Measurements from ENCODE around the gene YDJC. TPM values are rescaled to one million over a fixed set of nuclear protein-coding genes. Genes with fewer than 3 reads are reported as not detected.
"Not testable (repeated sequence)": the region's sequence is repeated elsewhere in the genome, so short reads cannot be mapped to it uniquely, and the experiment has no call there.

Gene YDJC
- polyA plus RNA-seq, 4 donors = 9.7 to 18.8 (median 12.6) TPM

DNA sequence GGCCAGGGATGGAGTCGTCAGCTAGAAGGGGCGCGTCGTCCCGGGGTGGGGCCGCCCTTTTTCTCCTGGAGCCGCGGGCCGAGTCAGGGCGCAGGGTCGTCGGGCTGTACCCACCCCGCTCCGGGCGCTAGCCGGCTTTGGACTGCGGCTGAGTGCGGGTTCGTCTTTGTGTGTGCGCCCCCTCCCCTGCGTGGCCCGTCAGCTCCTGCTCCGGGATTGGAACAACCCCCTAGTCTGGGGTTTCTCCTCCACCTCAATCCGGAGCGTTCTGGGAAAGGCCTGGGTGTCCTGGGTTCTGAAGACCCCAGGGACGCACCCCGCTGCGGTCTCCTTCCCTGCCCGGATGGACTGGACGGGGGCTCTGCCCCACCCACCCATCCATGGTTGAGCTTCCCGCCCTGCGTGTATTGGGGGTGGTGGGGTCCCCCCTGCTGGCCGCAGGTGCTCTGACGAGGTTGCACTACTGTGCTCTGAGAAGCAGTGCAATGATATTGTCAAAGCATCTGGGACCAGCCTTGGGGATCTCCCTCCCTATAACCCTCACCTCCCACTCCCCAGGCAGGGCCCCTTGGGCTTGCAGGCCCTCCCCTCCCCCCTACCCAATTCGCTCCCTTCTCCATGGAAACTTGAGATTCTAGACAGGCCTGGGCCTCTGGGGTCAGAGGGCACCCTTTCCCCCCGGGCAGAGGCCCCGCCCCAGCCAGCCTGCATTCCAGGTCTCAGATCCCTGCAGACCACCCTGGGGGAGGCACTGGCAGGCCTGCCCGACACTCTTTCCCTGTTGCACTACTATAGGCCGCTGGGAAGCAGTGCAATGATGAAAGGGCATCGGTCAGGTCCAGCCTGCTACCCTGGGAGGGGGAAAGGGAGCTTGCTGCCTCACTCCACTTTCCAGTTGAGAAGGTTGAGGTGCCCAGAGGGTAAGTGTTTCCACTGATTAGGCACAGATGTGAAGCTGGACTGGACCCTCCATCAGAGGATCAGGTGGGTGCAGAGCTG lies 23.0 kb upstream of the YDJC start:
- DNase-seq (ENCODE audit: low read depth in 4 of 4, low spot score in 3 of 4) = no peak

DNA sequence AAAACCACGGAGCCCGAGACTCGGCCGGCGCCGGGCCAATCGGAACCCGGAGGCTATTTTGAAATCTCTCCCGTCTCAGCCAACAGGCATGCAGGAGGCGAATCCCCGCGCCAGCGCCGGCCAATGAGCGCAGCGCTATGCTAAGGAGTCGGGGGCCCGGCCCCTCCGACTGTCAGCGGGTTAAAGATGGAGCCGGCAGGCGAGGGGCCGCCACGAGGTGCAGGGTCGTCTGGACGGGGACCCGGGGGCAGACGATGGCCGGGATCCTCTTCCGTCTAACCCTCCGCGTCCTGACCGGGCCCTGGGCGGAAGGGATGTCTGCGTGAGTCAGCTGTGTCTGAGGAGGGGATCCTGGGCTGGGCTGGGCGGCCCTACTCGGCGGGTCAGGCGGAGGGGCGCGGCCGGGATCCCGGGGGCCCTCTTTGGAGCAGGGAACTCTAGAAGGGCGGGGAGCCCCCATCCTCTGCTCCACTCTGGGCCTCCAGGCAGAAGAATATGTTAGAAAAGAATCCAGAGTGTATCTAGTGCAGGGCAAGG lies 22.3 kb upstream of the YDJC start:
- DNase-seq (ENCODE audit: low read depth in 4 of 4, low spot score in 3 of 4) = peak in 3 of 4 donors; percentile 74 to 83 (median 78)

DNA sequence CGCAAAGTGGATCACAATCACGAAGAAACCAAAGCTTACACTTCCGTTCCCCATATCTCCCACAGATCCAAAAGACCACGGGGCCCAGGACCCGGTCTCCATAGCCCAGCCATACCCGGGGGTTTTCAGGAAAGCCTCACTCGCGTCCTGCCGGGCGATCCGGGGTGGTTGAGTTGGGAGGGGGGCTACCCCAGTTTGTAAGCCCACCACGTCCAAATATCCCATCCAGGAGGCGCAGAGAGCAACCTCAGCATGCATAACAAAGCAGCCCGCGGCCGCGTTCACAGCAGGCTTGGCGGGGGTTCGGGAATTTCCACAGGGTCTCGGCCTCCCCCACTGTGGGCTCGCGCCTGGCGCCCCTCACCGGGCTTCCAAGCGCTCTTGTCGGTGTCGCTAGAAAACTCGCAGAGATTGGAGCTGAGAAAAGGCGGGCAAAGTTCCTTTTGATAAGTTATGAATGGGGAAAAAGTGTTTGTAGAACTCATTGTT lies 21.7 kb upstream of the YDJC start:
- no peak for DNase-seq (ENCODE audit: low read depth in 4 of 4, low spot score in 3 of 4)

DNA sequence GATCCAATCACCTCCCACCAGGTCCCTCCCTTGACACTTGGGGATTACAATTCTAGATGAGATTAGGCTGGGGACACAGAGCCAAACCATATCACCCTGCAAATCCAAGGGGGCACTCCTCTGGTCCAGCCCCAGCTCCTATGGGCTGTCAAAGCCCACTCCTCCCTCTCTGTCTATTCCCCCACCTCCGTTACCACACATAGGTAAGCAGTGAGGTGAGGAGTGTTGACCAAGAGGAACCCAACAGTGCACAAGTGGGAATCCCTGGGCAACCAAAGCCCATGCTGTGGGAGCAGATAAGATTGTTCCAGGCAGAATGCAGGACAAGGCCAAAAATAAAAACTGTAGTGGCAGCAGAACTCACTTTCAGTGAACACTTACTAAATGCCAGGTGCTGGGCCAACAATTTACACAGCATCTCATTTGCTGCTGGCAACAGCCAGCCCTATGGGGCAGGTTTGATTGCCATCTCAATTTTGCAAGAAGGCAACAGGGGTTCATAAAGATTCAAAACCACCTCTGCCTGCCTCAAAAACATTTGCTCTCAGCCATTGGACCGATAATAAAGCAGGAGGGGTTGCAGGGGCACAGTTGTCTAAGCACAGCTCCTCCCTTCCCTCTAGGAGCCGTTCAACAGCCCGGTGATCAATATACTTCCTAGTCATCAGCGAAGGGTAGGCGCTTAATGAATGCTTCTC lies 21.1 kb upstream of the YDJC start:
- DNase-seq (ENCODE audit: low read depth in 4 of 4, low spot score in 3 of 4) = no peak

DNA sequence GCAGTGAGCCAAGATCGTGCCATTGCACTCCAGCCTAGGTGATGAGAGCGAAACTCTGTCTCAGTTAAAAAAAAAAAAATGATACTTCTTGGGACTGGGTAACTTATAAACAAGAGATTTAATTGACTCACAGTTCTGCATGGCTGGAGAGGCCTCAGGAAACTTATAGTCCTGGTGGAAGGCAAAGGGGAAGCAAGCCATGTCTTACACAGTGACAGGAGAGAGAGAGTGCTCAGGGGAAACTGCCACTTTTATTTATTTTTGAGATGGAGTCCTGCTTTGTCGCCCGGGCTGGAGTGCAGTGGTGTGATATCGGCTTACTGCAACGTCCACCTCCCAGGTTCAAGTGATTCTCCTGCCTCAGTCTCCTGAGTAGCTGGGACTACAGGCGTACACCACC lies 20.5 kb upstream of the YDJC start:
- no peak for DNase-seq (ENCODE audit: low read depth in 4 of 4, low spot score in 3 of 4)

DNA sequence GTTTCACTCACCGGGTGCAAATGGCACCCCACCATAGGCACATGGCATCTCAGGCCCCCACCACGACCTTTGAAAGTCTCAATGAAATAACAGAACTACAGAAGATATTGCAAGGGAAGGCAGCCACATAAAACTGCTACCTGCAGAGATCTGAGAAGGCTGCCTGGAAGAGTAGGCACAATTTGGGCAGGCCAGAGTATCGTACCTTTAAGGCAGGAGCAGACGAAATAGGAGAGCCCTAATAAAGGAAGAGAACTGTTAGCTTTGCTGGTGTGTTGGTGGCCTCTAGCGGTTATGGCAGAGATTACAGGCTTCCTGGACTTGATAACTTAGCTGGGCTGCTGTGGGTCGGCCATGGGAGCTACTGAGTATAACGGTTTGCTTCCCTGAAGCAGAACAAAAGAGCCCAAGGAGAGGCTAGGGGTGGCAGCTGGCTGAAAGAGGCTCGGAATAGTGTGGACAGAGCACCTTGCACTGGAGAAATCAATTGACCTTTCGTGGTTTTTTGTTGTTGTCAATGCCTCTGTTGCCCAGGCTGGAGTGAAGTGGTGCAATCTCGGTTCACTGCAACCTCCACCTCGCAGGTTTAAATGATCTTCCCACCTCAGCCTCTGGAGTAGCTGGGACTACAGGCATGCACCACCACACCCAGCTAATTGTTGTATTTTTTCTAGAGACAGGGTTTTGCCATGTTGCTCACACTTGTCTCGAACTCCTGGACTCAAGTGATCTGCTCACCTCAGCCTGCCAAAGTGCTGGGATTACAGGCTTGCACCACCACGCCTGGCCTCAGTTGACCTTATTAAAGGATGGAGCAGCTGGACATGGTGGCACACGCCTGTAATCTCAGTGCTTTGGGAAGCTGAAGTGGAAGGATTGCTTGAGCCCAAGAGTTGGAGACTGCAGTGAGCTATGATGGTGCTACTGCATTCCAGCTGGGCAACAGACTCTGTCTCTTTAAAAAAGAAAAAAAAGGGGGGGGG lies 17.1 kb upstream of the YDJC start:
- no peak for DNase-seq (ENCODE audit: low read depth in 4 of 4, low spot score in 3 of 4)

DNA sequence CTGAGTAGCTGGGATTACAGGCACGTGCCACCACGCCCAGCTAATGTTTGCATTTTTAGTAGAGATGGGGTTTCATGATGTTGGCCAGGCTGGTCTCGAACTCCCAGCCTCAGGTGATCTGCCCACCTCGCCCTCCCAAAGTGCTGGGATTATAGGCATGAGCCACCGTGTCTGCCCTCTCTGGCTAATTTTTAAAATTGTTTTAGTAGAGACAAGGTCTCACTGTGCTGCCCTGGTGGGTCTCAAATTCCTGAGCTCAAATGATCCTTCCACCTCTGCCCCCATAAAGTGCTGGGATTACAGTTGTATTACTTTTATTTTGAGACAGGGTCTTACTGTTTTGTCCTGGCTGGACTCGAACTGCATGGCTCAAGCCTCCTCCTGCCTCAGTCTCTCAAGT lies 15.7 kb upstream of the YDJC start:
- DNase-seq (ENCODE audit: low read depth in 4 of 4, low spot score in 3 of 4) = not testable (repeated sequence)

DNA sequence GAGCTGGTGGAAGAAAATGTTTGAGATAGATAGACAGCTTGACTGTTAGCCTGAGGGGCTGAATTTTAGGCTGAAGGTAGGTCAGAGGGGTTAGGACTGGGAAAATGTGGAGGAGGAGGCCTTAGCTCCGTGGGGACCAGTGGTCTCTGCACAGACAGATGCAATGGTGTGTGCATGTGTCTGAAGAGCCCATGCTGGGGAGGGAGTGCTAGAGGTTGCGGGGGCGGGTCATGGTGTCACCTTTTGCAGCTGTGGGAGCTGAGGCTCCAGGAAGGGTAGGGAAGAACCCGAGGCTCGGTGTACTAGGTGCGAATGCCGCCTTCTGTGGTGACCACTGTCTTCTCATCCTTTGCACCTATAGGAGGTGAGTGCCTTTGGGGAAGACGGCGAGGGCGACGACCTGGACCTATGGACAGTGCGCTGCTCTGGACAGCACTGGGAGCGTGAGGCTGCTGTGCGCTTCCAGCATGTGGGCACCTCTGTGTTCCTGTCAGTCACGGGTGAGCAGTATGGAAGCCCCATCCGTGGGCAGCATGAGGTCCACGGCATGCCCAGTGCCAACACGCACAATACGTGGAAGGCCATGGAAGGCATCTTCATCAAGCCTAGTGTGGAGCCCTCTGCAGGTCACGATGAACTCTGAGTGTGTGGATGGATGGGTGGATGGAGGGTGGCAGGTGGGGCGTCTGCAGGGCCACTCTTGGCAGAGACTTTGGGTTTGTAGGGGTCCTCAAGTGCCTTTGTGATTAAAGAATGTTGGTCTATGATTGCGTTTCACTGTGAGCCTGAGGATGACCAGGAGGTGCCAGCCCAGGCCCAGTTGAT lies 13.9 kb upstream of the YDJC start:
- DNase-seq (ENCODE audit: low read depth in 4 of 4, low spot score in 3 of 4) = no peak

DNA sequence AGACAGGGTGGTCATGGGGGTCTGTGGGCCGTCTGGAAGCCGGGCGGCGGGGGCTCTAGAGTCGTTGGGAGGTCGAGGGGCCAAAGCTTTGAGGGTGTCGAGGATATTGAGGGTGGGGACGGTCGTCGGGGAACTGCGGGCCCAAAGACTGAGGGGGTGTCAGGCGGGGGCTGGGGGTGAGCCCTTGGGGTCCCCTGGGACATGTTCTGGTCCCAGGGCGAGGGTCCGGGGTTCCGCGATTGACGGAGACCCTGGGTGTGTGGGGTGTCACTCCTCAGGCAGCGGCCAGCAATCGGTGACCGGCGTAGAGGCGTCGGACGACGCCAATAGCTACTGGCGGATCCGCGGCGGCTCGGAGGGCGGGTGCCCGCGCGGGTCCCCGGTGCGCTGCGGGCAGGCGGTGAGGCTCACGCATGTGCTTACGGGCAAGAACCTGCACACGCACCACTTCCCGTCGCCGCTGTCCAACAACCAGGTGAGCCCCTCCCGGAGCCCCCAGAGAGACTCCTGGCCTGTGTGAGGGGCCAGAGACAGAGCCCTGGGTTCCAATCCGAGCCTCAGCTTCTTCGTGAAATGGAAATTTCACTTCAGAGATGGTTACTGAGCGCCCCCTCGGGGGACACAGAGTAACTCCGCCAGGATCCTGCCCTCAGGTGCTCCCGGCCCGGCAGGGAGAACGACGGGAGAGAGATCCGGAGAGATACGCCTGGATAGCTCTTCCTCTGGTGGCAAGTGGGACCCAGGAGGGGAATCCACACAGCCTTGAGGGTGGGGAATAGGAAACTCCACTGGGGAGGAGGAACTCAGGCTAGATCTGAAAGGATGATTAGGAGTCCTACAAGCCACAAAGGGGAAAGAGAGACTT lies 13.0 kb upstream of the YDJC start:
- peak in 1 of 4 donors; percentile 24 for DNase-seq (ENCODE audit: low read depth in 4 of 4, low spot score in 3 of 4)

DNA sequence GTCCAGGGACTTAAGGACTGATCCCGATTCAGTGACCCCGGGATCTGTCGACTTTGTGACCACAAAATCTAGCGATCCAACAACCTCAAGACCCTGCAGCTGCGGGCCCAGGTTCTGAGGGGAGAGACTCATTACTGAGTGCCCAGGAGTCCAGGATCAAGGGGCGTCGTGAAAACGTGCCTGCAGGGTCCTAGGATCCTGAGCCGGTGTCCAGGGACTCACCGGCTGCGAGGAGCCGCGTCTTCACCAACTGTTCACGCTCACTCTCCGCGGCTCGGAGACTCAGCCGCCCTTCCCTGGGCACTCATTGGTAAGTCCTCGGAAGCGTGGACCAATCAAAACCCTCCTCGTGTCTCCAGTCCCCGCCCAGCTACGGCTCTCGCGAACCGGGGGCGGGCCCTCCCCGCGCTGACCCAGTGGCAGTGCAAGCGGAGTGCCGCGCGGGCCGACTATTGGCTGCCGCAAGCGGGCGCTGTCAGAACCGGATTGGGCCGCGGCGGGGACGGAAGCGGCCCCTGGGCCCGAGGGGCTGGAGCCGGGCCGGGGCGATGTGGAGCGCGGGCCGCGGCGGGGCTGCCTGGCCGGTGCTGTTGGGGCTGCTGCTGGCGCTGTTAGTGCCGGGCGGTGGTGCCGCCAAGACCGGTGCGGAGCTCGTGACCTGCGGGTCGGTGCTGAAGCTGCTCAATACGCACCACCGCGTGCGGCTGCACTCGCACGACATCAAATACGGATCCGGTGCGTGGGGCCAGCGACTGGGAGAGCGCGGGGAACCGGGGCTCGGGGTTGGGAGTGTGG lies 12.2 kb upstream of the YDJC start, which contains the start of gene SDF2L1:
SDF2L1 (plus strand) TSS at position 514 of the 795 bp plus-strand sequence; CDS start at position 549, 35 bp downstream.
- peak; percentile 87 to 96 (median 95) for DNase-seq (ENCODE audit: low read depth in 4 of 4, low spot score in 3 of 4)

DNA sequence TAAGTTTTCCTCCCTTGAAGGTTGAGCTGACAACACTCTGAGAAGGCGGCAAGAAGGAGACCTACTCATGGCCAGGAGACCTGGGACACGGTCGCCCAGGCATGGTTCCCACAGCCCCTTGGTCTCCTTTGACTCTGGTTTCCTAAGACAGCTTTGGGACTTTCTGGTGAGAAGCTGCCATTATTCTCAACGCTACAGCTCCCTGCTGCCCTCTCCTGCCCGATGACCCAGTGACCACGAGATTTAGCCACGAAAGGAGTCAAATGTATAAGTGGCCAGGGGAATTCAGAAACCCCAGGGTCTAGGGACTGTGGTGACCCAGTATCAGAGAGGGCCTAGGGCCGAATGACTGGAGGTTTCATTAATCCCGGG lies 11.6 kb upstream of the YDJC start:
- DNase-seq (ENCODE audit: low read depth in 4 of 4, low spot score in 3 of 4) = no peak

DNA sequence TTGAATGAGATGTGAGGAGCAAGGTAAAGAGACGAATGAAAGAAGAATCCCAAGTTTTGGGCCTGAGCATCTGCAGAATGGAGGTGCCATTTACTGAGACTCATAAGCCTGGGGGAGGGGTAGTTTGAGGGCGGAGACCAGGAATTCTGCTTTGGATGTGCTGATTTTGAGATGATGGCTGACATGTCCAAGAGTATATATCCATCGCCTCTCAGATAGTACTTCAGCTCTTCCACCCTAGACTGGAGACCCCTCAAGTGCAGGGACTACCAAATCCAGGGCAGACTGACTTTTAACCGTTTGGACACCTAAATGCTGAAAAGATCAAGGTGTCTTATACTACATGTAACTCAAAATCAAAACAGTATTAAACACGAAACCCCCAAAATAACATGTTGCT lies 11.0 kb upstream of the YDJC start:
- DNase-seq (ENCODE audit: low read depth in 4 of 4, low spot score in 3 of 4) = no peak

DNA sequence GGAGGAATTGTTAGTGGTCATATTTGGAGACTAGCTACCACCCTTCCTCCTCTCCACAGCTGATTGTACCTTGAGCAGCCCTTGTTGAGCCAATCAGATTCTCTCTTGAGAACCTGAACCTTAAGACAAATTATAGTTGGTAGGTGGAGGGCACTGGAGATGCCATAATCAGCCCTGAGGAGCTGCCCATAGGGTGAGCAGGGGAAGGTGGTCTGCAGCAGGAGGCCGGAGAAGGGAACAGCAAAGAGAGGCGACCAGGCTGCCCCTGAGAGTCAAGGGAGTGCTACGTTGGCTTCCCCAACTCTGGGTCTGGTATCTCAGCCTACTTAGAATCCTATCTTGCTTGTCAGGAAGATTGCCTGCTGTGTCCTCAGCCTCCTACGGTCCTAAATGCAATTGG lies 9.5 kb upstream of the YDJC start:
- DNase-seq (ENCODE audit: low read depth in 4 of 4, low spot score in 3 of 4) = no peak

DNA sequence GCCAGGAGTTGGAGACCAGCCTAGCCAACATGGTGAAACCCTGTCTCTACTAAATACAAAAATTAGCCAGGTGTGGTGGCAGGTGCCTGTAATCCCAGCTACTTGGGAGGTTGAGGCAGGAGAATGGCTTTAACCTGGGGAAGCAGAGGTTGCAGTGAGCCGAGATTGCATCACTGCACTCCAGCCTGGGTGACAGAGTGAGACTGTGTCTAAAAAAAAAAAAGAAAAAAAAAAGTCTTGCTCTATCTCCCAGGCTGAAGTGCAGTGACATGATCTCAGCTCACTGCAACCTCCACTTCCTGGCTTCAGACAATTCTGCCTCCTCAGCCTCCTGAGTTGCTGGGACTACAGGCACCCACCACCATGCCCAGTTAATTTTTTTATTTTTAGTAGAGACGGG lies 7.6 kb upstream of the YDJC start:
- not testable (repeated sequence) for DNase-seq (ENCODE audit: low read depth in 4 of 4, low spot score in 3 of 4)

DNA sequence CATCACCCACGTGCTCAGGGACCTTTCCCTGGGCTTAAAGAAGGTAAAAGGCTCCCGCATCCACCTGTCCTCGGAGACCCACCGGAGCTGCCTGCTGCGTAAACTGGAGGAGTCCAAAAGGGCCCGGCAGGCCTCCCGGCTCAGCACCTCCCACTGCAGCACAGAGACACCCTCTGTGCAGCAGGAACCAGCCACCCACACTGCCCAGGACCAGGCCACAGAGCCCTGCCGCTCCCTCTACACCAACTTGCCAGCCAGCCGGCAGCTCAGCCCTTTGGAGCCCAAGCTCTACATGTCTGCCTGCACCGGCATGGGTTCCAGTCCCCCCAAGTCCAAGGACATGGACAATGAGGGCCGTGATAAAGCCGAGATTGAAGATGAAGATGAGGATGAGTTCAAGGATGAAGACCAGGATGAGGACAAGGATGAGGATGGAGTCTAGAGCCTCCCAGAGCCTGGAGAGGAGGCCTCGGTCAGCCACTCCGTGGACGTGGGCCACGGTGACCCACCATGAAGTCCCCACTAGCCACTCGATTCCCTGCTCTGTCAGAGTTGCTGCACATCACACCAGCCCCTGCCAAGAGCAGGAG lies 6.9 kb upstream of the YDJC start:
- no peak for DNase-seq (ENCODE audit: low read depth in 4 of 4, low spot score in 3 of 4)

DNA sequence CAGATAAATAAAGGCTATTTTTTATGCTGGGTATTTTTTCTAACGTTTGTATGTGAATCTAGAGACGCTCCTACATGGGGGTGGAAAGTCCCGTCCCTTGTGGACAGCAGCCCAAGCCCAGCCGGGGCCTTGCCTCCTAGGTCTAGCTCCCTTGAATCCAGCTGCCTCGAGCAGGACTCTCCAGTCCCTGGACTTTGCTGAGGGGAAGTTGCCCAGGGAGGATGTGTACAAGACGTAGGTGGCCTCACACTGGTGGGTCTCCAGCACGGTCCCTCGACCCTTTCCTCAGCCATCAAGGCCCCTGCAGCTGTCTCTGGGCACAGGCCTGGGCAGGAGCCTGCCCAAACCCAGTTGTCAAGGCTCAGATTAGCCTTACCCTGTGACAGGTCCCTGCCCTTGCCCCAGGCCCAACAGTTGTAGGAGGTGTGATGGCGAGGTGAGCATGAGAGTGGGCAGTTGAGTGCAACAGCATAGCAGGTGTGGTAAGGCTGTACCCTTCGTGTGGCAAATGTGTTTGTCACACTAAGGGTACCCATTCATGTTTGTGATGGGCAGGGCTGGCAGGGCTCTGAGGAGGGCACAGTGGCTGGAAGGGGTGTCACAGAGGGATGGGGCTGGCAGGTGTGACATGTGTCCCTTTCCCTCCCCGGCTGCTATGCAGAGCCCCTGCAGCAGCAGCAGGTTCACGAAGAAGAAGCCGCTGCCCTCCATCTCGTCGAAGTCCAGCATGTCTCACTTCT lies 6.1 kb upstream of the YDJC start:
- no peak for DNase-seq (ENCODE audit: low read depth in 4 of 4, low spot score in 3 of 4)
